Suppressor macrophage (primary cell): Measurements from ENCODE around the gene LYSMD4.

ENCODE experiments used
- DNase-seq, 4 experiments: peaks; one replicate each; pipeline ENCODE4 v3.0.0-alpha.2; 2020 to 2022

LYSMD4 gene

GRCh38 chr15:99706557-99707303, 26.5 kb downstream of the LYSMD4 start:
- DNase-seq, result no peak

GRCh38 chr15:99704444-99704838, 28.8 kb downstream of the LYSMD4 start:
- peak; percentile 68 to 93 (median 84) for DNase-seq

GRCh38 chr15:99703603-99704443, 29.4 kb downstream of the LYSMD4 start:
- peak; percentile 62 to 93 (median 82) for DNase-seq

GRCh38 chr15:99702895-99703602, 30.2 kb downstream of the LYSMD4 start:
- DNase-seq, result peak; percentile 13 to 62 (median 54)

- no peak for DNase-seq
Measured at GRCh38 chr15:99696096-99696495, 37.1 kb downstream of the LYSMD4 start.

- DNase-seq, result no peak
Measured at GRCh38 chr15:99692825-99693224, 40.4 kb downstream of the LYSMD4 start.

GRCh38 chr15:99686290-99686689, 46.9 kb downstream of the LYSMD4 start:
- no peak for DNase-seq

GRCh38 chr15:99683000-99683670, 50.1 kb downstream of the LYSMD4 start:
- no peak for DNase-seq

GRCh38 chr15:99682455-99682854, 50.8 kb downstream of the LYSMD4 start:
- peak in 2 of 4 experiments; percentile 40 to 47 for DNase-seq

- no peak for DNase-seq
Measured at GRCh38 chr15:99681990-99682389, 51.2 kb downstream of the LYSMD4 start.

- no peak for DNase-seq
Measured at GRCh38 chr15:99680276-99680675, 53.0 kb downstream of the LYSMD4 start.

- DNase-seq, result no peak
Measured at GRCh38 chr15:99677540-99678134, 55.6 kb downstream of the LYSMD4 start.
